Neural cell (in vitro differentiated cells): ENCODE results near the gene FGFBP2.

Experiments used
- CTCF ChIP-seq: fragments of 450-650 bp; IDR thresholded peaks from 2 replicates; pipeline ENCODE4 v1.5.1; 2014; ENCODE audit warnings: antibody characterized with exemption, mild to moderate bottlenecking, moderate library complexity; ENCODE audit not compliant: poor library complexity, severe bottlenecking
- EP300 ChIP-seq: fragments of 450-650 bp; conservative IDR thresholded peaks from 2 replicates; pipeline ENCODE4 v1.6.1; 2014; ENCODE audit warnings: antibody characterized with exemption, mild to moderate bottlenecking, moderate library complexity; ENCODE audit not compliant: poor library complexity, severe bottlenecking
- EZH2 ChIP-seq: fragments of 200-600, 300-800 bp; shearing (Covaris generic), sonication (generic); IDR thresholded peaks from 2 replicates; pipeline ENCODE4 v1.6.1; 2014; ENCODE audit warnings: antibody characterized with exemption, low read length, borderline replicate concordance, mild to moderate bottlenecking; ENCODE audit not compliant: insufficient read depth, poor library complexity, severe bottlenecking
- MXI1 ChIP-seq: fragments of 450-650 bp; conservative IDR thresholded peaks from 2 replicates; pipeline ENCODE4 v1.6.1; 2014; ENCODE audit warnings: antibody characterized with exemption, mild to moderate bottlenecking; ENCODE audit not compliant: poor library complexity, severe bottlenecking
- TAF1 ChIP-seq: IDR thresholded peaks from 2 replicates; pipeline ENCODE4 v1.6.1; 2012; ENCODE audit warnings: low read depth

DNA sequence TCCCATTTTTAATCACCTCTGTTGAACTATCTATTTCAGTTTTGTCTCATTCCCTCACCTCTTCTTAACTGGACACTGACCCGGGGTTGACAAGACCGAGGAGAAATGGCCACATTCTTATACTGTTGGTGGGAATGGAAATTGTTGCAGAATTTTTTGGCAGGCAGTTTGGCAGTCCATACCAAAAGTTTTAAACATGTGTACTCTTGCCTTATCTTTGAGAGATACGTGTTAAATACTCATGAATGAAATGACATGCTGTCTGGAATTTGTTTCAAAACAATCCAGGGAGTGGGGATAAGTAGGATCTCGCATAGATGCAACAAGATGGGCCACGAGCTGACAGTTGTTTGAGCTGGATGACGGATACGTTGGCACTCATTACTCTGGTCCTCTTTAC lies 36.5 kb downstream of the FGFBP2 start:
- no peak for TF ChIP-seq CTCF
- TF ChIP-seq EP300, result no peak
- TF ChIP-seq MXI1, result no peak
- TF ChIP-seq EZH2, result no peak
- no peak for TF ChIP-seq TAF1
